ENCODE measurements around the gene CACFD1. TPM values are rescaled to one million over a fixed set of nuclear protein-coding genes. Genes with fewer than 3 reads are reported as not detected.
A peak's percentile ranks its signal among the peaks of the same experiment; 100 is the strongest.

CACFD1 gene
- total and polyA plus RNA-seq, 2 of the 13 experiments (the other 11 are each of a cell fraction or from before 2014, with no cell fraction given), result 13.8 to 14.6 TPM

- no peak for TF ChIP-seq ZNF432 (CRISPR knock-in tag; IDR thresholded peaks at IDR 0.05; ENCODE audit: borderline replicate concordance)
- TF ChIP-seq KLF15 (CRISPR knock-in tag; IDR thresholded peaks at IDR 0.05; ENCODE audit: borderline replicate concordance), result no peak
- no peak for TF ChIP-seq ARNTL (CRISPR knock-in tag; IDR thresholded peaks at IDR 0.05)
- TF ChIP-seq, protein P1, sequence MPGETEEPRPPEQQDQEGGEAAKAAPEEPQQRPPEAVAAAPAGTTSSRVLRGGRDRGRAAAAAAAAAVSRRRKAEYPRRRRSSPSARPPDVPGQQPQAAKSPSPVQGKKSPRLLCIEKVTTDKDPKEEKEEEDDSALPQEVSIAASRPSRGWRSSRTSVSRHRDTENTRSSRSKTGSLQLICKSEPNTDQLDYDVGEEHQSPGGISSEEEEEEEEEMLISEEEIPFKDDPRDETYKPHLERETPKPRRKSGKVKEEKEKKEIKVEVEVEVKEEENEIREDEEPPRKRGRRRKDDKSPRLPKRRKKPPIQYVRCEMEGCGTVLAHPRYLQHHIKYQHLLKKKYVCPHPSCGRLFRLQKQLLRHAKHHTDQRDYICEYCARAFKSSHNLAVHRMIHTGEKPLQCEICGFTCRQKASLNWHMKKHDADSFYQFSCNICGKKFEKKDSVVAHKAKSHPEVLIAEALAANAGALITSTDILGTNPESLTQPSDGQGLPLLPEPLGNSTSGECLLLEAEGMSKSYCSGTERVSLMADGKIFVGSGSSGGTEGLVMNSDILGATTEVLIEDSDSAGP (CRISPR knock-in tag; IDR thresholded peaks at IDR 0.05; ENCODE audit: borderline replicate concordance), result peak; percentile 34; the same call in 1 of the 2 replicates
- no peak for TF ChIP-seq ZNF337 (CRISPR knock-in tag; IDR thresholded peaks at IDR 0.05; ENCODE audit: borderline replicate concordance, low read depth)
- TF ChIP-seq KLF6 (CRISPR knock-in tag; IDR thresholded peaks at IDR 0.05), result no peak
- TF ChIP-seq HNRNPLL (IDR thresholded peaks at IDR 0.05; ENCODE audit: low read depth, low read length, poor library complexity, severe bottlenecking), result peak; percentile 45
- no peak for TF ChIP-seq RARA (CRISPR knock-in tag; IDR thresholded peaks at IDR 0.05)
- no peak for TF ChIP-seq RBM22 (optimal IDR thresholded peaks at IDR 0.05; ENCODE audit: low read length)
- TF ChIP-seq TOE1 (CRISPR knock-in tag; IDR thresholded peaks at IDR 0.05), result no peak
- TF ChIP-seq TRAFD1 (CRISPR knock-in tag; IDR thresholded peaks at IDR 0.05; ENCODE audit: borderline replicate concordance), result no peak
- no peak for TF ChIP-seq TEAD3 (CRISPR knock-in tag; optimal IDR thresholded peaks at IDR 0.05; ENCODE audit: borderline replicate concordance)
- TF ChIP-seq REPIN1 (CRISPR knock-in tag; IDR thresholded peaks at IDR 0.05; ENCODE audit: borderline replicate concordance, low read depth), result no peak; the same call in none of the 2 replicates
- no peak for TF ChIP-seq NBN (conservative IDR thresholded peaks at IDR 0.05)
- TF ChIP-seq THAP8 (CRISPR knock-in tag; IDR thresholded peaks at IDR 0.05; ENCODE audit: borderline replicate concordance), result no peak
- no peak for TF ChIP-seq MAF1 (CRISPR knock-in tag; IDR thresholded peaks at IDR 0.05; ENCODE audit: borderline replicate concordance)
- TF ChIP-seq, protein P2, sequence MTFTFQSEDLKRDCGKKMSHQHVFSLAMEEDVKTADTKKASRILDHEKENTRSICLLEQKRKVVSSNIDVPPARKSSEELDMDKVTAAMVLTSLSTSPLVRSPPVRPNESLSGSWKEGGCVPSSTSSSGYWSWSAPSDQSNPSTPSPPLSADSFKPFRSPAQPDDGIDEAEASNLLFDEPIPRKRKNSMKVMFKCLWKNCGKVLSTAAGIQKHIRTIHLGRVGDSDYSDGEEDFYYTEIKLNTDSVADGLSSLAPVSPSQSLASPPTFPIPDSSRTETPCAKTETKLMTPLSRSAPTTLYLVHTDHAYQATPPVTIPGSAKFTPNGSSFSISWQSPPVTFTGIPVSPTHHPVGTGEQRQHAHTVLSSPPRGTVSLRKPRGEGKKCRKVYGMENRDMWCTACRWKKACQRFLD (CRISPR knock-in tag; IDR thresholded peaks at IDR 0.05; ENCODE audit: borderline replicate concordance), result no peak
- no peak for TF ChIP-seq ZNF460 (CRISPR knock-in tag; IDR thresholded peaks at IDR 0.05; ENCODE audit: borderline replicate concordance)
- TF ChIP-seq KLF9 (CRISPR knock-in tag; IDR thresholded peaks at IDR 0.05; ENCODE audit: low read depth), result peak; percentile 47; the same call in 1 of the 2 replicates
- no peak; the same call in 1 of the 2 replicates for TF ChIP-seq ELF3 (CRISPR knock-in tag; IDR thresholded peaks at IDR 0.05)
Measured at GRCh38 chr9:133478851-133479711, 19.3 kb downstream of the CACFD1 start, which contains the start of gene SLC2A6 (continued).

All from HepG2 (cell line).